ENCODE results near the gene MED13L.

MED13L gene

GRCh38 chr12:116165036-116165425 lies 112.5 kb downstream of the MED13L start:
- Histone ChIP-seq H3K36me3 (ENCODE audit: low read length) (no peaks in the 10 kb centered on the region), H3K27ac (ENCODE audit: low read depth, low read length) (no peak overlapping the region), H3F3A (ENCODE audit: insufficient read depth) (no peaks in the 10 kb centered on the region), H3K4me2 (ENCODE audit: low read depth, low read length, poor library complexity, severe bottlenecking) (no peak overlapping the region), H3K9me2 (replicated peaks; ENCODE audit: insufficient read depth, low read length) (no peaks in the 10 kb centered on the region), H3K9ac (ENCODE audit: low read length) (no peak overlapping the region), H3K27me3 (ENCODE audit: low read length) (no peaks in the 10 kb centered on the region), H3K4me3 (ENCODE audit: insufficient read depth, low read length, poor library complexity, severe bottlenecking) (no peak overlapping the region), H4K20me1 (ENCODE audit: low read depth, low read length) (peaks cover 13% of the 10 kb centered on the region; the same call in 1 of the 2 replicates), H3K9me3 (ENCODE audit: insufficient read depth, low read length) (no peaks in the 10 kb centered on the region), H2AFZ (ENCODE audit: low read depth, low read length, severe bottlenecking) (no peak overlapping the region), H3K79me2 (ENCODE audit: insufficient read depth, low read length) (0 out of 2 replicates have a peak, but pooled peaks cover 9% of the 10 kb centered on the region)
- no peak for TF ChIP-seq EZH2phosphoT487 (conservative IDR thresholded peaks at IDR 0.05; ENCODE audit: low read length)
- no peak for TF ChIP-seq CTCF (IDR thresholded peaks at IDR 0.05; ENCODE audit: insufficient read depth, low read length, poor library complexity, severe bottlenecking)

GRCh38 chr12:116164250-116165035 lies 113.0 kb downstream of the MED13L start:
- Histone ChIP-seq H3K9me3 (ENCODE audit: insufficient read depth, low read length) (no peaks in the 10 kb centered on the region), H3K27ac (ENCODE audit: low read depth, low read length) (no peak overlapping the region), H3K4me2 (ENCODE audit: low read depth, low read length, poor library complexity, severe bottlenecking) (no peak overlapping the region), H3K4me3 (ENCODE audit: insufficient read depth, low read length, poor library complexity, severe bottlenecking) (no peak overlapping the region), H2AFZ (ENCODE audit: low read depth, low read length, severe bottlenecking) (no peak overlapping the region), H3K9ac (ENCODE audit: low read length) (no peak overlapping the region), H4K20me1 (ENCODE audit: low read depth, low read length) (peaks cover 11% of the 10 kb centered on the region), H3K79me2 (ENCODE audit: insufficient read depth, low read length) (0 out of 2 replicates have a peak, but pooled peaks cover 9% of the 10 kb centered on the region), H3K36me3 (ENCODE audit: low read length) (no peaks in the 10 kb centered on the region), H3F3A (ENCODE audit: insufficient read depth) (no peaks in the 10 kb centered on the region), H3K9me2 (replicated peaks; ENCODE audit: insufficient read depth, low read length) (no peaks in the 10 kb centered on the region), H3K27me3 (ENCODE audit: low read length) (no peaks in the 10 kb centered on the region)
- no peak for TF ChIP-seq EZH2phosphoT487 (conservative IDR thresholded peaks at IDR 0.05; ENCODE audit: low read length)
- TF ChIP-seq CTCF (IDR thresholded peaks at IDR 0.05; ENCODE audit: insufficient read depth, low read length, poor library complexity, severe bottlenecking), result no peak

GRCh38 chr12:116162071-116162470 lies 115.4 kb downstream of the MED13L start:
- H3K36me3 ChIP-seq (ENCODE audit: low read length), result no peaks in the 10 kb centered on the region
- H3K4me2 ChIP-seq (ENCODE audit: low read depth, low read length, poor library complexity, severe bottlenecking), result no peak overlapping the region
- H3K4me3 ChIP-seq (ENCODE audit: insufficient read depth, low read length, poor library complexity, severe bottlenecking), result no peak overlapping the region
- H3K9me2 ChIP-seq (replicated peaks; ENCODE audit: insufficient read depth, low read length), result no peaks in the 10 kb centered on the region
- H3K27ac ChIP-seq (ENCODE audit: low read depth, low read length), result no peak overlapping the region
- H3K9ac ChIP-seq (ENCODE audit: low read length), result no peak overlapping the region
- no peaks in the 10 kb centered on the region for H3K27me3 ChIP-seq (ENCODE audit: low read length)
- H4K20me1 ChIP-seq (ENCODE audit: low read depth, low read length), result peaks cover 19% of the 10 kb centered on the region
- TF ChIP-seq CTCF (IDR thresholded peaks at IDR 0.05; ENCODE audit: insufficient read depth, low read length, poor library complexity, severe bottlenecking), result no peak
- H3K79me2 ChIP-seq (ENCODE audit: insufficient read depth, low read length), result 0 out of 2 replicates have a peak, but pooled peaks cover 10% of the 10 kb centered on the region
- H3F3A ChIP-seq (ENCODE audit: insufficient read depth), result no peaks in the 10 kb centered on the region
- H2AFZ ChIP-seq (ENCODE audit: low read depth, low read length, severe bottlenecking), result no peak overlapping the region
- H3K9me3 ChIP-seq (ENCODE audit: insufficient read depth, low read length), result no peaks in the 10 kb centered on the region

All from SU-DHL-6 (cell line).